Measurements from ENCODE around the gene PSMD9.

Gene PSMD9

DNA sequence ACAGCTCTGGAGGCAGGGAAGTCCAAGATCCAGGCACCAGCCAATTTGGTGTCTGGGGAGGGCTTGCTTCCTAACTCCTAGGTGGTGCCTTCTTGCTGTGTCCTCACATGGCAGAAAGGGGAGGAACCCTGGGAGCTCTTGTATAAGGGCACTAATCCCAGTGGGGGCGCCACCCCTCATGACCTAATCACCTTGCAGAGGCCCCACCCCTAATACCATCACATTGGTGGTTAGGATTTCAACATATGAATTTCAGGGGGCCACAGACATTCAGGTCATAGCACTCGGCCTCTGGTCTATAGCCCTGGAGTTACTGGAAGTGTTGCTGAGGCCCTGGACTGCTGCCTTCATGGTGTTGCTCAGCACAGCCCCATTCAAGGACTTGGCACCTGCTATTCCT lies 14.6 kb downstream of the PSMD9 start:
- H3K4me3 ChIP-seq (ENCODE audit: control insufficient read depth, low read depth, low read length): no peak overlapping the region
- DNase-seq (ENCODE audit: low read depth): no peak
- no peak for TF ChIP-seq CTCF (IDR thresholded peaks at IDR 0.05; ENCODE audit: control insufficient read depth, insufficient read depth, low read depth, low read length, missing control alignments)

GRCh38 chr12:121905746-121906145 lies 17.2 kb downstream of the PSMD9 start:
- no peak overlapping the region for H3K4me3 ChIP-seq (ENCODE audit: control insufficient read depth, low read depth, low read length)
- no peak for TF ChIP-seq CTCF (IDR thresholded peaks at IDR 0.05; ENCODE audit: control insufficient read depth, insufficient read depth, low read depth, low read length, missing control alignments)
- DNase-seq (ENCODE audit: low read depth): peak; percentile 42

GRCh38 chr12:121908702-121909101 lies 20.1 kb downstream of the PSMD9 start:
- no peak for TF ChIP-seq CTCF (IDR thresholded peaks at IDR 0.05; ENCODE audit: control insufficient read depth, insufficient read depth, low read depth, low read length, missing control alignments)
- H3K4me3 ChIP-seq (ENCODE audit: control insufficient read depth, low read depth, low read length): no peak overlapping the region
- DNase-seq (ENCODE audit: low read depth): no peak

GRCh38 chr12:121911824-121912585 lies 23.4 kb downstream of the PSMD9 start:
- DNase-seq (ENCODE audit: low read depth): no peak
- TF ChIP-seq CTCF (IDR thresholded peaks at IDR 0.05; ENCODE audit: control insufficient read depth, insufficient read depth, low read depth, low read length, missing control alignments): no peak
- no peak overlapping the region for H3K4me3 ChIP-seq (ENCODE audit: control insufficient read depth, low read depth, low read length)

DNA sequence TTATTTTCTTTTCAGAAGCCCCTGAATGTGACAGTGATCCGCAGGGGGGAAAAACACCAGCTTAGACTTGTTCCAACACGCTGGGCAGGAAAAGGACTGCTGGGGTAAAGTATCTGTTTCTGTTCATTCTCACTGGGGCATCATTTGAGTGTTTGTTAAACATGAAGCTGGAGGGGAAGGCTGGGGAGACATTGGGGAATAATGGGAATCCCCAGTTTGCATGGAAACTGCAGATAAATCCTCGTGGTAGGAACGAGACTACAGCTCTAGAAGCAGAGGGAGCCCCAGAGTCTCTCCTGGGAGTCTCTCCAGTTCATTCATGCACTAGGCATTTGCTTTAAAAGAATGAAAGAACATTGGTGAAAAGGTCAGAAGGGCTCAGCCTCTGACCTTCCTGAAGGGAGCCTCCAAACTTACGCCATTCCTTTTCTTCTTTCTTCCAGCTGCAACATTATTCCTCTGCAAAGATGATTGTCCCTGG lies 27.3 kb downstream of the PSMD9 start:
- no peak for TF ChIP-seq CTCF (IDR thresholded peaks at IDR 0.05; ENCODE audit: control insufficient read depth, insufficient read depth, low read depth, low read length, missing control alignments)
- no peak overlapping the region for H3K4me3 ChIP-seq (ENCODE audit: control insufficient read depth, low read depth, low read length)
- DNase-seq (ENCODE audit: low read depth): no peak

GRCh38 chr12:121916719-121917118 lies 28.1 kb downstream of the PSMD9 start:
- no peak for DNase-seq (ENCODE audit: low read depth)
- no peak overlapping the region for H3K4me3 ChIP-seq (ENCODE audit: control insufficient read depth, low read depth, low read length)
- TF ChIP-seq CTCF (IDR thresholded peaks at IDR 0.05; ENCODE audit: control insufficient read depth, insufficient read depth, low read depth, low read length, missing control alignments): no peak

Measured in AG09309 (cell line).